ENCODE results near the gene LBR. TPM values are rescaled to one million over a fixed set of nuclear protein-coding genes. Genes with fewer than 3 reads are reported as not detected.
A peak's percentile ranks its signal among the peaks of the same experiment; 100 is the strongest.

Gene LBR
- total RNA-seq, 4 donors from 2014 or later, result 24.7 to 75.0 (median 46.5) TPM

DNA sequence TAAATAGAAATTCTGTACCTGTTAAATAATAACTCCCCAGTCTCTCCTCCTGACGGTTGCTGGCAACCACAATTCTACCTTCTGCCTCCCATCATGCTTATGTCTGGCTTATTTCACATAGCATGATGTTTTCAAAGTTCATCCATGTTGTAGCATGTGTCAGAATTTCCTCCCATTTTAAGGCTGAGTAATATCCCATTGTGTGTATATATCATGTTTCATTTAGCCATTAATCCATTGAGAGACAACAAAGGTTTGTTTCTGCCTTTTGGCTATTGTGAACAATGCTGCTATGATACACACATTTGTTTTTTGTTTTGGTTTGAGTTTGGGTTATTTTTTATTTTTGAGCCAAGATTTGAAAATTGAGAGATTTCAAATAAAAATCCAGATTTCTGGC lies 72.0 kb downstream of the LBR start:
- ATAC-seq (ENCODE audit: low FRiP score) (no peak), DNase-seq (ENCODE audit: low spot score) (no peak)
- TF ChIP-seq, protein P1, sequence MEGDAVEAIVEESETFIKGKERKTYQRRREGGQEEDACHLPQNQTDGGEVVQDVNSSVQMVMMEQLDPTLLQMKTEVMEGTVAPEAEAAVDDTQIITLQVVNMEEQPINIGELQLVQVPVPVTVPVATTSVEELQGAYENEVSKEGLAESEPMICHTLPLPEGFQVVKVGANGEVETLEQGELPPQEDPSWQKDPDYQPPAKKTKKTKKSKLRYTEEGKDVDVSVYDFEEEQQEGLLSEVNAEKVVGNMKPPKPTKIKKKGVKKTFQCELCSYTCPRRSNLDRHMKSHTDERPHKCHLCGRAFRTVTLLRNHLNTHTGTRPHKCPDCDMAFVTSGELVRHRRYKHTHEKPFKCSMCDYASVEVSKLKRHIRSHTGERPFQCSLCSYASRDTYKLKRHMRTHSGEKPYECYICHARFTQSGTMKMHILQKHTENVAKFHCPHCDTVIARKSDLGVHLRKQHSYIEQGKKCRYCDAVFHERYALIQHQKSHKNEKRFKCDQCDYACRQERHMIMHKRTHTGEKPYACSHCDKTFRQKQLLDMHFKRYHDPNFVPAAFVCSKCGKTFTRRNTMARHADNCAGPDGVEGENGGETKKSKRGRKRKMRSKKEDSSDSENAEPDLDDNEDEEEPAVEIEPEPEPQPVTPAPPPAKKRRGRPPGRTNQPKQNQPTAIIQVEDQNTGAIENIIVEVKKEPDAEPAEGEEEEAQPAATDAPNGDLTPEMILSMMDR (IDR thresholded peaks at IDR 0.05), result no peak

DNA sequence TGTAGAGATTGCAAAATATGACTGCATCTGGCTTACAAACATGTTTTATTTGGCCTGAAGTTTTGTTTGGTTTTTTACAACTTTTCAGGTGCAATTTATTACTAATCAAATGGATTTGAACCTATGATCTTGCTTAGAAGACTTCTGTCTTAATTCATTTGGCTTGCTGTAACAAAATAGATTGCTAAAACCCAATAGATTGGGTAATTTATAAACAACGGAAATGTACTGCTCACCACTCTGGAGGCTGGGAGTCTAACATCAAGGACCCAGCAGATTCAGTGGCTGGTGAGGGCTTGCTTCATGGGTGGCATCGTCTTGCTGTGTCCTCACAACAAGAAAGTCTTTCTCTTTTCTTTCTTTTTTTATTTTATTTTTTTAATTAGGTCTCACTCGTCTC lies 72.9 kb downstream of the LBR start:
- TF ChIP-seq, protein P1 (IDR thresholded peaks at IDR 0.05), result no peak
- DNase-seq (ENCODE audit: low spot score), result no peak
- peak; percentile 53 for ATAC-seq (ENCODE audit: low FRiP score)

Other genes starting within 250 kb of the LBR start
- gene ENAH, start 225.1 kb upstream of the LBR start, total RNA-seq, result 10 to 100 TPM; 18.7 to 60.7 (median 30.5) TPM

Measured in omental fat pad (tissue), 4 donors.